Retinal pigment epithelial cell (primary cell): ENCODE results near the gene FBN2.

Source experiments
- DNase-seq: peaks from one replicate; pipeline ENCODE4 v3.0.0-alpha.2; 2010; ENCODE audit warnings: low read depth
- H3K4me3 ChIP-seq: 2 replicates; pipeline ENCODE4 v1.5.1; 2011; ENCODE audit warnings: mild to moderate bottlenecking, low read length, control low read depth, moderate library complexity
- CTCF ChIP-seq: conservative IDR thresholded peaks from 2 replicates; pipeline ENCODE4 v1.5.1; 2011; ENCODE audit warnings: low read depth, low read length, control low read depth, inconsistent platforms

Gene FBN2

DNA sequence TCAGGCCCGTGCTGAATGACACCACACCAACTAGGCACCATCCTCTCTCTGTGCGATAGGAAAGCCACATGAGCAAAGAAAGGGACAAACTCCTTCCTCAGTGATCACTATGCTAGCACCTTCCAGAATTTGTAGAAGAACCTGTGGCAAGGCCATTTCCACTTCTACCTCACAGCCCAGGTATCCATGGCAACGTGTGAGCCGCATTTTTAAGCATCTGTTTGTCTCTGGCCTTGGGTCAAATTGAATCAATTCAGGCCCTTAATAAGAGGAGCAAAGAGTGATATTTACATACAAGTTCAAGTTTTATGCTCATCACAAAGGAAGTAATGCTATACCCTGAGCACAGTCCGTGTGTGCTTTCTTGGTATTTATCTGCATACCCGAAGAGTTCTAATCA, 275.1 kb downstream of the FBN2 start:
- no peak for DNase-seq
- H3K4me3 ChIP-seq: no peak overlapping the region
- TF ChIP-seq CTCF: no peak

DNA sequence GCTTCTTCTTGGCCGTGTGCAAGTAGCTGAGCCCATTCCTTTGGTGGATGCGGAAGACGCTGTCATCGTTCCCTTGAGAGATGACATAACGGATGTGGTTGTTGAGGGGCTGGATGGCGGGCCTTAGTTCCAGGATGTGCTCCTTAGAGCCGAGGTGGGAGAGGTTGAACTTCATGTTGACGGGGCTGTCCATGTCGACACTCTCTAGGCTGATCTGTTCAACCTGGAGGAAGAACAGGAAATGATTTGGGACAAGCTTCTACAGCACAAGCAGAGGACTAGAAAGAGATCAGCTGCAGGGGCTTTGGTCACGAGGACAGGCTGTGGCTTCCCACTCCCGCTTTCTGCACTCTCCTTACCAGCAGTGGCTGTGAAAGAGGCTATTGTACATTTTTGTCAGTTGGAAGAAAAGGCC, 278.4 kb downstream of the FBN2 start:
- H3K4me3 ChIP-seq: no peak overlapping the region
- no peak for DNase-seq
- TF ChIP-seq CTCF: no peak

- no peak overlapping the region for H3K4me3 ChIP-seq
- no peak for DNase-seq
- TF ChIP-seq CTCF: no peak
These were observed 279.7 kb downstream of the FBN2 start for GRCh38 chr5:128258372-128258771.

- TF ChIP-seq CTCF: no peak
- peak; percentile 31 for DNase-seq
- H3K4me3 ChIP-seq: no peak overlapping the region
These were observed 281.0 kb downstream of the FBN2 start for GRCh38 chr5:128257076-128257475.

DNA sequence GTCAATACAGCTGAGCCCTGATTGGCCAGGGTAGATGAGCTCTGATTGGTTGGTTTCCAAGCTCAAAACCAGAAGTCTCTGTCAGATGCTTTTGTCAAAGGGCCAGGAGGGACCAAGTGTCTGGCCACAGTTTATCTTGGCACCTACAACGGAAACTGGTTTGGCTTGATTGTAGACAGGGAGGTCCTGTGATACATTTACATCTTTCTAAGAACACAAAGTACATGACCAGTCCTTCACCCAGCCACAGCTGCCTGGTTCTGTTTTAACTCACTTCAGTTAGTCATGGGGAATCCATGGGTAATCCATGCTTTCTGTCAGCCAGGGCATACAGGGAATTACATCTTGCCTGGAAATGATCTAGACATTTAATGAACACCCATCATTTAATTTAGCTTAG, 283.3 kb downstream of the FBN2 start:
- H3K4me3 ChIP-seq: no peak overlapping the region
- no peak for TF ChIP-seq CTCF
- no peak for DNase-seq

GRCh38 chr5:128253880-128254279, 284.2 kb downstream of the FBN2 start:
- TF ChIP-seq CTCF: no peak
- no peak overlapping the region for H3K4me3 ChIP-seq
- no peak for DNase-seq

GRCh38 chr5:128253161-128253560, 284.9 kb downstream of the FBN2 start:
- DNase-seq: no peak
- TF ChIP-seq CTCF: no peak

More at GRCh38 chr5:128253161-128253560, 284.9 kb downstream of the FBN2 start:
- H3K4me3 ChIP-seq: no peak overlapping the region
